Uterus (tissue), 4 donors: ENCODE results near the gene EXOSC5. TPM values are rescaled to one million over a fixed set of nuclear protein-coding genes. Genes with fewer than 3 reads are reported as not detected.
"Not testable (repeated sequence)": the region's sequence is repeated elsewhere in the genome, so short reads cannot be mapped to it uniquely, and the experiment has no call there.

ENCODE experiments used
- DNase-seq, 2 donors: peaks; one replicate each; pipeline ENCODE4 v3.0.0-alpha.2; 2019 to 2020
- H3K27ac ChIP-seq, 2 donors: fragments of 200-600 bp; sonication (generic); 1 replicate in 1 of 2; 2 replicates in 1 of 2; pipeline ENCODE4 v1.5.1; 2016 to 2018
- H3K27me3 ChIP-seq, 2 donors: fragments of 200-600 bp; sonication (generic); one replicate each; pipeline ENCODE4 v1.5.1; 2018 to 2019; ENCODE audit warnings: control low read depth in 1 of 2
- H3K36me3 ChIP-seq, 2 donors: fragments of 200-600 bp; sonication (generic); one replicate each; pipeline ENCODE4 v1.5.1; 2019; ENCODE audit warnings: control low read depth in 1 of 2
- H3K4me1 ChIP-seq, 2 donors: fragments of 200-600 bp; sonication (generic); one replicate each; pipeline ENCODE4 v1.5.1; 2018 to 2019; ENCODE audit warnings: control low read depth in 1 of 2
- H3K4me3 ChIP-seq, 2 donors: fragments of 200-600 bp; sonication (generic); 1 replicate in 1 of 2; 2 replicates in 1 of 2; pipeline ENCODE4 v1.5.1; 2018 to 2019; ENCODE audit warnings: mild to moderate bottlenecking in 1 of 2
- H3K9me3 ChIP-seq, 2 donors: fragments of 200-600 bp; sonication (generic); one replicate each; pipeline ENCODE4 v1.5.1; 2019; ENCODE audit warnings: control low read depth in 1 of 2
- POLR2A ChIP-seq, 2 donors: fragments of 450-650 bp; IDR thresholded peaks; one replicate each; pipeline ENCODE4 v1.6.1; 2016; ENCODE audit warnings: antibody characterized with exemption in 2 of 2, mild to moderate bottlenecking in 1 of 2, moderate library complexity in 1 of 2
- intact Hi-C: fragments of 100-400 bp; cut with DNase I; formaldehyde crosslinking; loops from one replicate; pipeline ENCODE4 v1.15.1; 2023; ENCODE audit warnings: low total_unique reads
- total RNA-seq, 4 donors: library from RNA; depleted of rRNA in 3 of 4; stranded (reverse); fragments of >200 nt in 3 of 4; gene quantifications; one replicate each; pipeline versions ENCODE4 v1.1.0 to v1.2.4, GENCODE V29; 2014 to 2023
- TF ChIP-seq, protein P1 (sequence below), 4 experiments: fragments of 200-600 bp in 2 of 4; fragments of 450-650 bp in 2 of 4; sonication (generic) in 2 of 4; IDR thresholded peaks; one replicate each; pipeline ENCODE4 v1.5.1; 2016 to 2019; ENCODE audit warnings: antibody characterized with exemption in 4 of 4, mild to moderate bottlenecking in 2 of 4, moderate library complexity in 1 of 4
- donor health status: DM: yes; HTN: yes; CAD: no.

EXOSC5 gene
- total RNA-seq, 4 donors from 2014 or later = 1.5 to 11.4 (median 4.5) TPM

DNA sequence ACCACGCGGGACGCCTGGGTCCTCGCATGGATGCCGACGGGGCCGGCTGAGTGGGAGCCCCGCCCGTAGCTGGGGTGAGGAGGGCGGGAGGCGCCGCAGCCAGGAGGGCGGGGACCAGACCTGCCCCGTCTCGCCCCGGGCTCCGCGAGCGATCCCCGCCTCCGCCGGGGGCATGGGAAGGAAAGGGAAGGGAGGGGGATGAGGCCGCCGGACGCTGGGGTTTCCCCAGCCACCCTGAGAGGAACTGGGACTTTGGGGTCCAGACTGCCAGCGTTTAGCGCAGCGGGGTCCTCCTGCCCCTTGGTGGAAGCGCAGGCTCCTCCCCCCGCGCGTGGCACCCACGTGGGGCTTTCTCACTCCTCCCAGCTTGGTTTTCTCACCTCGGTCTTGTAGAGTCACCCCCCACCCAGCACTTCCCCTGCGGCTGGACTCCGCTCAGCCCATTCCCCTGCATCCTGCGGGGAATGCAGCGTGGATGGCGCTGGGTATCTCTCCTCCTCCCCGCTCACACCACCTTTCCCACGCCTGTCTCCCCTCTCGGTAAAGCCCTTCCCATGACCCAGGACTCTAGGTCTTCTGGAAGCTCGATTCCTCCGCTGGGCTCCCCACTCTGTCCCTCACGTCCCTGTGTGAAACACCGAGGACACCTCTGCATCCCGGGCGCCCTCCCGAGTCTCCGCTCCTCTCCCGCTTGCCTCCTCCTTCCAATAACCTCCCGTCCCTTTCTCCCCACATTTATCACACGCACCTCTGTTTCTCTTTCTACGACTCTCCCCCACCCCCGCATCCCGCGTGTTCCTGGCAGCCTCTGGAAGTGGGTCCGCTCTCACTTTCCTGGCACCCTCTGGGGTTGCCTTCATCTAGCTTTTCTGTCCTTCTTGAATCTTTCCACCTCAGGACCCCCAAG is 45.6 kb downstream of the EXOSC5 start:
- Histone ChIP-seq H3K4me1 (peaks cover 0 to 6% of the 10 kb centered on the region in 2 donors), H3K9me3 (no peaks in the 10 kb centered on the region), H3K27ac (peak overlapping the region; percentile 90 to 96), H3K36me3 (no peaks in the 10 kb centered on the region), H3K27me3 (no peaks in the 10 kb centered on the region), H3K4me3 (peak overlapping the region; percentile 65 to 70)
- intact Hi-C loops = no loop called here
- TF ChIP-seq, protein P1, sequence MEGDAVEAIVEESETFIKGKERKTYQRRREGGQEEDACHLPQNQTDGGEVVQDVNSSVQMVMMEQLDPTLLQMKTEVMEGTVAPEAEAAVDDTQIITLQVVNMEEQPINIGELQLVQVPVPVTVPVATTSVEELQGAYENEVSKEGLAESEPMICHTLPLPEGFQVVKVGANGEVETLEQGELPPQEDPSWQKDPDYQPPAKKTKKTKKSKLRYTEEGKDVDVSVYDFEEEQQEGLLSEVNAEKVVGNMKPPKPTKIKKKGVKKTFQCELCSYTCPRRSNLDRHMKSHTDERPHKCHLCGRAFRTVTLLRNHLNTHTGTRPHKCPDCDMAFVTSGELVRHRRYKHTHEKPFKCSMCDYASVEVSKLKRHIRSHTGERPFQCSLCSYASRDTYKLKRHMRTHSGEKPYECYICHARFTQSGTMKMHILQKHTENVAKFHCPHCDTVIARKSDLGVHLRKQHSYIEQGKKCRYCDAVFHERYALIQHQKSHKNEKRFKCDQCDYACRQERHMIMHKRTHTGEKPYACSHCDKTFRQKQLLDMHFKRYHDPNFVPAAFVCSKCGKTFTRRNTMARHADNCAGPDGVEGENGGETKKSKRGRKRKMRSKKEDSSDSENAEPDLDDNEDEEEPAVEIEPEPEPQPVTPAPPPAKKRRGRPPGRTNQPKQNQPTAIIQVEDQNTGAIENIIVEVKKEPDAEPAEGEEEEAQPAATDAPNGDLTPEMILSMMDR (IDR thresholded peaks at IDR 0.05) = no peak
- TF ChIP-seq POLR2A (IDR thresholded peaks at IDR 0.05) = peak in 1 of 2 donors; percentile 34
- peak; percentile 66 to 67 for DNase-seq

DNA sequence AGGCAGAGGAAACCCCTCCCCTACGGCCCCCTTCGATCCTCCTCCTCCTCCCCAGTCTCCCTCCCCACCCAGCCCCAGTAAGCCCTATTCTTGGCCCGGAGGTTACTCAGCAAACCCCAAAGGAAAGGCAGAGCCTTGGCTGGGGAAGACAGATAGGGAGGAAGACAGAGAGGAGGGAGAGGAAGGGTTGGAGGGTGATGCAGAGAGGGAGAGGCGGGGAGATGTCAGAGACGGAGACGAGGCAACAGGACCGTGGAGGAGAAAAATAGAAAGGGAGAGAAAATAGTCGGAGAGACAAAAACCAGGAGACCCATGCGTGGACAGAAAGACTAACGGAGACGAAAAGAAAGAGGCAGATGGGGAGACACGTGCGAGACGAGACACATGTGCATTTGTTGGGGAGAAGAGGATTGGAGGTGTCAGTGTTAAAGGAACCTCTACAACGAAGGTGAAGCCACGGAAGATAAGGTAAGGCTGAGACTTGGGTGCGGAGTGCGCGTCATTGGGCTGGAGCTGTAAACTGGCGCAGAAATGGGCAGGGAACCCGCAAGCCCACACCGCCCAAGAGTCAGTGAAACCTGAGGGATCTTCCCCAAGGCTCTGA is 46.3 kb downstream of the EXOSC5 start:
- no peaks in the 10 kb centered on the region for H3K27me3 ChIP-seq
- no peaks in the 10 kb centered on the region for H3K9me3 ChIP-seq
- H3K4me1 ChIP-seq = peaks cover 0 to 6% of the 10 kb centered on the region in 2 donors
- H3K36me3 ChIP-seq = no peaks in the 10 kb centered on the region
- TF ChIP-seq, protein P1 (IDR thresholded peaks at IDR 0.05) = no peak
- H3K4me3 ChIP-seq = peak overlapping the region; percentile 65 to 70
- intact Hi-C loops = no loop called here
- no peak for DNase-seq
- H3K27ac ChIP-seq = peak overlapping the region; percentile 90 to 96

DNA sequence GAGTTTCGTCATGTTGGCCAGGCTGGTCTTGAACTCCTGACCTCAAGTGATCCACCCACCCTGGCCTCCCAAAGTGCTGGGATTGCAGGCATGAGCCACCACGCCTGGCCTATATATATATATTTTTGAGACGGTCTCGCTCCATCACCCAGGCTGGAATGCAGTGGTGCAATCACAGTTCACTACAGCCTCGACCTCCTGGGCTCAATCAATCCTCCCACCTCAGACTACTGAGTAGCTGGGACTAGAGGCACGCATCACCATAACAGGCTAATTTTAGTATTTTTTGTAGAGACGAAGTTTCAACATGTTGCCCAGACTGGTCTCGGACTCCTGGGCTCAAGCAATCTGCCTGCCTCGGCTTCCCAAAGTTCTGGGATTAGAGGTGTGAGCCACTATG is 50.2 kb downstream of the EXOSC5 start:
- H3K9me3 ChIP-seq, DNase-seq, H3K27me3 ChIP-seq, H3K4me3 ChIP-seq, H3K27ac ChIP-seq, H3K36me3 ChIP-seq, H3K4me1 ChIP-seq, intact Hi-C loops: not testable (repeated sequence)

DNA sequence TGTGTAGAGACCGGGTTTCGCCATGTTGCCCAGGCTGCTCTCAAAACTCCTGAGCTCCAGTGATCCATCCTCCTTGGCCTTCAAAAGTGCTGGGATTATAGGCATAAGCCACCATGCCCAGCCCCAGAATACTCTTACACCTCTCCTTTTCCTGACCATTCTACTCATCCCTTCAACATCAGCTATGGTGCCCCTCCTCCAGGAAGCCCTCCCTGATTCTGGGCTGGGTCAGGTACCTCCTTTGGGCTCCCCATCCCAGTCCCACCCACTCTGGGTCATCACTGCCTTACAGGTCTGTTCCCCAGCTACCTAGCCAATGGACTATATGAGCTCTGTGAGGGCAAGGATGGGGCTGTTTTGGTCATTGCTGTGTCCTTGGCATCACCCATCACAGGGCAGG is 53.0 kb downstream of the EXOSC5 start:
- DNase-seq = no peak
- no peak overlapping the region for H3K4me3 ChIP-seq

DNA sequence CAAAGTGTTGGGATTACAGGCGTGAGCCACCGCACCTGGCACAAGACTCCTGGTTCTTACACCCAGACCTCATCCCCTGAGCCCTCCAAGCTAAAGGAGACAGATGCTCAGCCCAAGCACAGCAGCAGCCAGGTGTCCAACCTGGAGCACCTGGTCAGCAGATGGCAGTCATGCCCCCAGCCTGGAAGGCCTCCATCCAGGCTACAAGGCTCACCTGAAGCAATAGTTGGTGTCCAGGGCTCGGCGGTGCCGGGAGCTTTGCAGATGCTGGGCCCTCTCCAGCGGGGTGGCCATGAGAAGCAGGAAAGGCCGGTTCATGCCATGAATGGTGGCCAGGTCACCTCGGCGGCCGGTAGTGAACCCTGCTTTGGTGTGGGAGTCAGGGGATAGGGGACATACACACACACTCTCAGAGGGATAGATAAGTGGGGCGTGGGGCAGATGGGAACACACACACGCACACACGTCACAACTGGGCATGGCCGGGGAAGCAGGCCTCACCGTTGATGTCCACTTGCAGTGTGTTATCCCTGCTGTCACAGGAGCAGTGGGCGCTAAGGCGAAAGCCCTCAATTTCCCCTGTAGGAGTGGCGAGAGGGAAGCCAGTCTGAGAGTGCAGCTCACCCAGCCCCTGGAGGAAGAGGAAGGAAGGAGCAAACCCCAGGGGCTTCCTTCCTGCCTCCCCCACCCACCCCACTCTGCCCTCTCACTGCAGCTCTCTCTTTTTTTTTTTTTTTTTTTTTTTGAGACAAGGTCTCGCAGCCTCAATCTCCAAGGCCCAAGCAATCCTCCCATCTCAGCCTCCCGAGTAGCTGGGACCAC is 55.3 kb downstream of the EXOSC5 start:
- no peaks in the 10 kb centered on the region for H3K4me1 ChIP-seq
- no peaks in the 10 kb centered on the region for H3K27me3 ChIP-seq
- no peak for DNase-seq
- TF ChIP-seq, protein P1 (IDR thresholded peaks at IDR 0.05) = no peak
- no peak for TF ChIP-seq POLR2A (IDR thresholded peaks at IDR 0.05)
- H3K36me3 ChIP-seq = no peaks in the 10 kb centered on the region
- H3K9me3 ChIP-seq = no peaks in the 10 kb centered on the region
- intact Hi-C loops = no loop called here
- no peak overlapping the region for H3K27ac ChIP-seq
- no peak overlapping the region for H3K4me3 ChIP-seq

More for the DNA sequence above, 53.0 kb downstream of the EXOSC5 start:
- Histone ChIP-seq H3K9me3 (no peaks in the 10 kb centered on the region), H3K27ac (no peak overlapping the region), H3K36me3 (no peaks in the 10 kb centered on the region), H3K27me3 (no peaks in the 10 kb centered on the region), H3K4me1 (no peaks in the 10 kb centered on the region)
- no peak for TF ChIP-seq POLR2A (IDR thresholded peaks at IDR 0.05)
- TF ChIP-seq, protein P1 (IDR thresholded peaks at IDR 0.05) = no peak
- intact Hi-C loops = no loop called here
